Neural cell (in vitro differentiated cells): ENCODE data around the gene CRYBA4. TPM values are rescaled to one million over a fixed set of nuclear protein-coding genes. Genes with fewer than 3 reads are reported as not detected.

ENCODE experiments used
- H2AFZ ChIP-seq: fragments of 200-600, 300-800 bp; sonication (generic), shearing (Covaris generic); 2 replicates; pipeline ENCODE4 v1.6.0; 2014; ENCODE audit warnings: low read depth, mild to moderate bottlenecking, antibody characterized with exemption, low read length, moderate library complexity
- H3F3A ChIP-seq: fragments of 200-600 bp; shearing (Covaris generic); 2 replicates; pipeline ENCODE4 v1.6.1; 2016; ENCODE audit warnings: mild to moderate bottlenecking, moderate library complexity, mixed read lengths, antibody characterized with exemption, low read length; ENCODE audit not compliant: insufficient read depth, poor library complexity, severe bottlenecking
- H3K27ac ChIP-seq: fragments of 200-600, 300-800 bp; sonication (generic), shearing (Covaris generic); 2 replicates; pipeline ENCODE4 v1.5.1; 2014; ENCODE audit warnings: mild to moderate bottlenecking, low read length, moderate library complexity
- H3K27me3 ChIP-seq: fragments of 300-800, 200-600 bp; sonication (generic), shearing (Covaris generic); 2 replicates; pipeline ENCODE4 v1.6.0; 2014; ENCODE audit warnings: mild to moderate bottlenecking, low read depth, low read length, moderate library complexity; ENCODE audit not compliant: insufficient read depth
- H3K36me3 ChIP-seq: fragments of 300-800, 200-600 bp; sonication (generic), shearing (Covaris generic); 2 replicates; pipeline ENCODE4 v1.5.1; 2014; ENCODE audit warnings: mild to moderate bottlenecking, antibody characterized with exemption, low read length, moderate library complexity; ENCODE audit not compliant: insufficient read depth
- H3K4me2 ChIP-seq: fragments of 300-800, 200-600 bp; sonication (generic), shearing (Covaris generic); 2 replicates; pipeline ENCODE4 v1.6.0; 2014; ENCODE audit warnings: mild to moderate bottlenecking, low read length
- H3K4me3 ChIP-seq: fragments of 300-800, 200-600 bp; sonication (generic), shearing (Covaris generic); 2 replicates; pipeline ENCODE4 v1.5.1; 2014; ENCODE audit warnings: mild to moderate bottlenecking, low read length, moderate library complexity
- H3K79me2 ChIP-seq: fragments of 200-600 bp; shearing (Covaris generic); replicated peaks from 2 replicates; pipeline ENCODE4 v1.6.0; 2014; ENCODE audit warnings: mild to moderate bottlenecking, low read length, moderate library complexity; ENCODE audit not compliant: insufficient read depth
- H3K9ac ChIP-seq: fragments of 300-800, 200-600 bp; sonication (generic), shearing (Covaris generic); 2 replicates; pipeline ENCODE4 v1.6.1; 2016; ENCODE audit warnings: mild to moderate bottlenecking, low read length, mixed read lengths
- H3K9me2 ChIP-seq: fragments of 200-600 bp; shearing (Covaris generic); 2 replicates; pipeline ENCODE4 v1.6.1; 2016; ENCODE audit warnings: mild to moderate bottlenecking, low read length, mixed read lengths; ENCODE audit not compliant: insufficient read depth
- H3K9me3 ChIP-seq: fragments of 200-600, 300-800 bp; sonication (generic), shearing (Covaris generic); 2 replicates; pipeline ENCODE4 v1.6.1; 2016; ENCODE audit warnings: mild to moderate bottlenecking, mixed run types, low read length, moderate library complexity, mixed read lengths
- H4K20me1 ChIP-seq: fragments of 200-600 bp; shearing (Covaris generic); 2 replicates; pipeline ENCODE4 v1.6.1; 2016; ENCODE audit warnings: mild to moderate bottlenecking, mixed run types; ENCODE audit not compliant: insufficient read depth
- EP300 ChIP-seq: fragments of 450-650 bp; conservative IDR thresholded peaks from 2 replicates; pipeline ENCODE4 v1.6.1; 2014; ENCODE audit warnings: antibody characterized with exemption, mild to moderate bottlenecking, moderate library complexity; ENCODE audit not compliant: poor library complexity, severe bottlenecking
- EZH2 ChIP-seq: fragments of 200-600, 300-800 bp; shearing (Covaris generic), sonication (generic); IDR thresholded peaks from 2 replicates; pipeline ENCODE4 v1.6.1; 2014; ENCODE audit warnings: antibody characterized with exemption, low read length, borderline replicate concordance, mild to moderate bottlenecking; ENCODE audit not compliant: insufficient read depth, poor library complexity, severe bottlenecking
- MXI1 ChIP-seq: fragments of 450-650 bp; conservative IDR thresholded peaks from 2 replicates; pipeline ENCODE4 v1.6.1; 2014; ENCODE audit warnings: antibody characterized with exemption, mild to moderate bottlenecking; ENCODE audit not compliant: poor library complexity, severe bottlenecking
- POLR2AphosphoS5 ChIP-seq: IDR thresholded peaks from 2 replicates; pipeline ENCODE4 v1.6.1; 2012
- RAD21 ChIP-seq: fragments of 450-650 bp; conservative IDR thresholded peaks from 2 replicates; pipeline ENCODE4 v1.6.1; 2014; ENCODE audit warnings: antibody characterized with exemption, mild to moderate bottlenecking, moderate library complexity
- SMC3 ChIP-seq: fragments of 450-650 bp; conservative IDR thresholded peaks from 2 replicates; pipeline ENCODE4 v1.6.1; 2014; ENCODE audit warnings: antibody characterized with exemption, mild to moderate bottlenecking, moderate library complexity; ENCODE audit not compliant: poor library complexity
- TAF1 ChIP-seq: IDR thresholded peaks from 2 replicates; pipeline ENCODE4 v1.6.1; 2012; ENCODE audit warnings: low read depth
- polyA plus RNA-seq: library from polyadenylated mRNA; depleted of rRNA; stranded (reverse); fragments of >200 nt; gene quantifications from 2 replicates; pipeline ENCODE4 v1.2.3, GENCODE V29; 2014
- TF ChIP-seq, protein P1 (sequence below): fragments of 450-650 bp; IDR thresholded peaks from 2 replicates; pipeline ENCODE4 v1.5.1; 2014; ENCODE audit warnings: antibody characterized with exemption, mild to moderate bottlenecking, moderate library complexity; ENCODE audit not compliant: poor library complexity, severe bottlenecking
- TF ChIP-seq, protein P2 (sequence below): IDR thresholded peaks from 2 replicates; pipeline ENCODE4 v1.6.1; 2012; ENCODE audit warnings: borderline replicate concordance

Gene CRYBA4
- polyA plus RNA-seq, 1 donor from 2014 or later, result not detected

DNA sequence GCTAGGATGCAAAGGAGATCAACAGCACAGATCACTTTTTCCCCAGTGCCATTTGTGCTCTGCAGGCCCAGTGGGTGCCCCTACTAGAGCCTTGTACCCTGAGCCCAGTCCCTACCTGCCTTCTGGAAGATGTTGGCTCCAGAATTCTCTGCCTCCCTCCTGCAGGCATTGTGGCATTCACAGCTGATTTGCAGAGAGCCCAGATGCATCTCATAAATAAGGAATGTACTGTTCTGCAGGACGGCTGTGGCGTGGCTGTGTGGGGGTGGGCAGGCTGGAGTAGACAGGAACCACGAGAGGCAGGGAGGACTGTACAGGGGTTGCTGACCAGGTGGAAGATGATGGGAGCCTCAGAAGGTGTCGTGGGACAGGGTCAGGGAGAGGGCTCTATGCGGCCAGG, 24.4 kb downstream of the CRYBA4 start:
- Histone ChIP-seq H3K36me3 (no peaks in the 10 kb centered on the region), H4K20me1 (no peaks in the 10 kb centered on the region), H3K79me2 (no peaks in the 10 kb centered on the region), H3K27me3 (no peaks in the 10 kb centered on the region), H3K27ac (peak overlapping the region; percentile 72), H3K4me2 (no peak overlapping the region), H3F3A (no peaks in the 10 kb centered on the region), H3K4me3 (no peak overlapping the region), H3K9ac (peak overlapping the region; percentile 33), H3K9me3 (no peaks in the 10 kb centered on the region), H3K9me2 (no peaks in the 10 kb centered on the region), H2AFZ (no peak overlapping the region)
- TF ChIP-seq POLR2AphosphoS5, result no peak
- no peak for TF ChIP-seq RAD21
- no peak for TF ChIP-seq TAF1
- TF ChIP-seq SMC3, result no peak
- no peak for TF ChIP-seq MXI1
- TF ChIP-seq, protein P1, sequence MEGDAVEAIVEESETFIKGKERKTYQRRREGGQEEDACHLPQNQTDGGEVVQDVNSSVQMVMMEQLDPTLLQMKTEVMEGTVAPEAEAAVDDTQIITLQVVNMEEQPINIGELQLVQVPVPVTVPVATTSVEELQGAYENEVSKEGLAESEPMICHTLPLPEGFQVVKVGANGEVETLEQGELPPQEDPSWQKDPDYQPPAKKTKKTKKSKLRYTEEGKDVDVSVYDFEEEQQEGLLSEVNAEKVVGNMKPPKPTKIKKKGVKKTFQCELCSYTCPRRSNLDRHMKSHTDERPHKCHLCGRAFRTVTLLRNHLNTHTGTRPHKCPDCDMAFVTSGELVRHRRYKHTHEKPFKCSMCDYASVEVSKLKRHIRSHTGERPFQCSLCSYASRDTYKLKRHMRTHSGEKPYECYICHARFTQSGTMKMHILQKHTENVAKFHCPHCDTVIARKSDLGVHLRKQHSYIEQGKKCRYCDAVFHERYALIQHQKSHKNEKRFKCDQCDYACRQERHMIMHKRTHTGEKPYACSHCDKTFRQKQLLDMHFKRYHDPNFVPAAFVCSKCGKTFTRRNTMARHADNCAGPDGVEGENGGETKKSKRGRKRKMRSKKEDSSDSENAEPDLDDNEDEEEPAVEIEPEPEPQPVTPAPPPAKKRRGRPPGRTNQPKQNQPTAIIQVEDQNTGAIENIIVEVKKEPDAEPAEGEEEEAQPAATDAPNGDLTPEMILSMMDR, result no peak

DNA sequence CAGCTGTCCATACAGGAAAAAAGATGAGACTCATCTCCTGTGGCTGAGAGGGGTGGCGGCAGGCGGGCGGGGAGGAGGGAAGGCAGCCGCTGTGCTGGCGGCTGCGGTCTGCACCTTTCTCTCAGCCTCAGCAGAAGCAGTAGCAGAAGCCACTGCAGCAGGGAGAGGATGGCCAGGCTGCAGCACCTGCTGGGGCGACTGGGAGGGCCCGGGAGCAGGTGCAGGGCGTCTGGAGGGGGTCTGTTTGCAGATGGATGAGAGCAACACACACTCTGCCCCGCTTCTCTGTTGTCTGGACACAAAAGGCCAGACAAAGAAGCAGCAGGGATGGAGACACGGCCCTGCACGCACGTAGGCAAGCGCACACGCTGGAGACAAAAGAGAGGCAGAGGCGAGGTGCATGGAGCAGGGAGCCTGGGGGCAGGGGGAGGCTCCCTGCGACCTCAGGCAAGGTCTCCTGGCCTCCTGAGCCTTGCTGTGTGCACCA, 26.3 kb downstream of the CRYBA4 start:
- H3K4me2 ChIP-seq, result peak overlapping the region; percentile 41
- H3K27me3 ChIP-seq, result no peaks in the 10 kb centered on the region
- no peaks in the 10 kb centered on the region for H3K79me2 ChIP-seq
- H3K9ac ChIP-seq, result peak overlapping the region; percentile 86
- no peaks in the 10 kb centered on the region for H3F3A ChIP-seq
- peak overlapping the region; percentile 89 for H3K27ac ChIP-seq
- H3K36me3 ChIP-seq, result no peaks in the 10 kb centered on the region
- peak overlapping the region; percentile 67 for H2AFZ ChIP-seq
- TF ChIP-seq TAF1, result peak; percentile 95
- peak; percentile 73 for TF ChIP-seq EP300
- TF ChIP-seq RAD21, result peak; percentile 9
- TF ChIP-seq, protein P2, sequence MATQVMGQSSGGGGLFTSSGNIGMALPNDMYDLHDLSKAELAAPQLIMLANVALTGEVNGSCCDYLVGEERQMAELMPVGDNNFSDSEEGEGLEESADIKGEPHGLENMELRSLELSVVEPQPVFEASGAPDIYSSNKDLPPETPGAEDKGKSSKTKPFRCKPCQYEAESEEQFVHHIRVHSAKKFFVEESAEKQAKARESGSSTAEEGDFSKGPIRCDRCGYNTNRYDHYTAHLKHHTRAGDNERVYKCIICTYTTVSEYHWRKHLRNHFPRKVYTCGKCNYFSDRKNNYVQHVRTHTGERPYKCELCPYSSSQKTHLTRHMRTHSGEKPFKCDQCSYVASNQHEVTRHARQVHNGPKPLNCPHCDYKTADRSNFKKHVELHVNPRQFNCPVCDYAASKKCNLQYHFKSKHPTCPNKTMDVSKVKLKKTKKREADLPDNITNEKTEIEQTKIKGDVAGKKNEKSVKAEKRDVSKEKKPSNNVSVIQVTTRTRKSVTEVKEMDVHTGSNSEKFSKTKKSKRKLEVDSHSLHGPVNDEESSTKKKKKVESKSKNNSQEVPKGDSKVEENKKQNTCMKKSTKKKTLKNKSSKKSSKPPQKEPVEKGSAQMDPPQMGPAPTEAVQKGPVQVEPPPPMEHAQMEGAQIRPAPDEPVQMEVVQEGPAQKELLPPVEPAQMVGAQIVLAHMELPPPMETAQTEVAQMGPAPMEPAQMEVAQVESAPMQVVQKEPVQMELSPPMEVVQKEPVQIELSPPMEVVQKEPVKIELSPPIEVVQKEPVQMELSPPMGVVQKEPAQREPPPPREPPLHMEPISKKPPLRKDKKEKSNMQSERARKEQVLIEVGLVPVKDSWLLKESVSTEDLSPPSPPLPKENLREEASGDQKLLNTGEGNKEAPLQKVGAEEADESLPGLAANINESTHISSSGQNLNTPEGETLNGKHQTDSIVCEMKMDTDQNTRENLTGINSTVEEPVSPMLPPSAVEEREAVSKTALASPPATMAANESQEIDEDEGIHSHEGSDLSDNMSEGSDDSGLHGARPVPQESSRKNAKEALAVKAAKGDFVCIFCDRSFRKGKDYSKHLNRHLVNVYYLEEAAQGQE, result peak; percentile 93
- TF ChIP-seq EZH2, result no peak
- peak; percentile 29 for TF ChIP-seq SMC3
- no peak for TF ChIP-seq MXI1
- TF ChIP-seq POLR2AphosphoS5, result peak; percentile 83
- TF ChIP-seq, protein P1, result peak; percentile 10
- no peaks in the 10 kb centered on the region for H4K20me1 ChIP-seq
- H3K9me3 ChIP-seq, result no peaks in the 10 kb centered on the region
- no peaks in the 10 kb centered on the region for H3K9me2 ChIP-seq
- H3K4me3 ChIP-seq, result peak overlapping the region; percentile 53
